SK-N-SH (cell line): Measurements from ENCODE around the gene MVP. TPM values are rescaled to one million over a fixed set of nuclear protein-coding genes. Genes with fewer than 3 reads are reported as not detected.

Experiments
- CTCF ChIA-PET: fragments of 300-600, 350-600 bp; formaldehyde crosslinking; extraction: SDS; loops from one replicate; lab custom pipeline; 2021; lab: Yijun Ruan, JAX
- POLR2A ChIA-PET: fragments of 350-600 bp; sonication (Branson Sonifier 250); formaldehyde crosslinking; extraction: SDS; loops from one replicate; lab custom pipeline; 2020; ENCODE audit warnings: antibody characterized with exemption, inconsistent platforms; lab: Yijun Ruan, JAX
- DNase-seq: peaks from one replicate; pipeline ENCODE4 v3.0.0; 2012
- H2AFZ ChIP-seq: fragments of 200-600 bp; sonication (generic); 2 replicates; pipeline ENCODE4 v1.8.1; 2016; ENCODE audit warnings: antibody characterized with exemption, mild to moderate bottlenecking, low read depth
- H3F3A ChIP-seq: fragments of 200-600 bp; sonication (generic); replicated peaks from 2 replicates; pipeline ENCODE3; 2016; ENCODE audit warnings: antibody characterized with exemption, mild to moderate bottlenecking; ENCODE audit not compliant: insufficient read depth
- H3K27ac ChIP-seq, 2 experiments: fragments of 200-500 bp in 1 of 2; fragments of 200-600 bp in 1 of 2; sonication (Bioruptor generic) in 1 of 2; sonication (generic), shearing (Covaris generic) in 1 of 2; 2 replicates each; pipeline versions ENCODE4 v1.5.1 to v1.6.1; 2014 to 2016; ENCODE audit warnings: low read depth in 2 of 2, inconsistent platforms in 1 of 2, low read length in 1 of 2, mild to moderate bottlenecking in 1 of 2, mixed read lengths in 1 of 2
- H3K27me3 ChIP-seq: fragments of 200-600 bp; sonication (generic), shearing (Covaris generic); 2 replicates; pipeline ENCODE4 v1.6.1; 2016; ENCODE audit warnings: mixed run types; ENCODE audit not compliant: insufficient read depth
- H3K36me3 ChIP-seq, 2 experiments: fragments of 200-500 bp in 1 of 2; fragments of 200-600 bp in 1 of 2; sonication (Bioruptor generic) in 1 of 2; sonication (generic) in 1 of 2; replicated peaks in 1 of 2; 2 replicates each; pipeline versions ENCODE3 to v1.5.1; 2014 to 2016; ENCODE audit warnings: low read length in 1 of 2, mild to moderate bottlenecking in 1 of 2; ENCODE audit not compliant: insufficient read depth in 2 of 2, control insufficient read depth in 1 of 2
- H3K4me1 ChIP-seq, 2 experiments: fragments of 200-500 bp in 1 of 2; fragments of 200-600 bp in 1 of 2; sonication (Bioruptor generic) in 1 of 2; sonication (generic), shearing (Covaris generic) in 1 of 2; 2 replicates each; pipeline versions ENCODE4 v1.5.1 to v1.6.1; 2014 to 2016; ENCODE audit warnings: low read depth in 1 of 2, low read length in 1 of 2, mixed run types in 1 of 2; ENCODE audit not compliant: insufficient read depth in 2 of 2, control insufficient read depth in 1 of 2
- H3K4me2 ChIP-seq: fragments of 200-600 bp; sonication (generic), shearing (Covaris generic); 2 replicates; pipeline ENCODE4 v1.6.1; 2017; ENCODE audit warnings: mixed run types
- H3K4me3 ChIP-seq, 2 experiments: fragments of 200-500 bp in 1 of 2; fragments of 200-600 bp in 1 of 2; sonication (Bioruptor generic) in 1 of 2; sonication (generic), shearing (Covaris generic) in 1 of 2; 2 replicates each; pipeline versions ENCODE4 v1.5.1 to v1.8.1; 2014 to 2016; ENCODE audit warnings: low read depth in 2 of 2, inconsistent platforms in 1 of 2, low read length in 1 of 2, mild to moderate bottlenecking in 1 of 2, mixed read lengths in 1 of 2, moderate library complexity in 1 of 2
- H3K79me2 ChIP-seq: fragments of 200-600 bp; sonication (generic); 2 replicates; pipeline ENCODE4 v1.8.1; 2017; ENCODE audit warnings: mild to moderate bottlenecking; ENCODE audit not compliant: insufficient read depth
- H3K9ac ChIP-seq: fragments of 200-600 bp; sonication (generic); 2 replicates; pipeline ENCODE4 v1.6.1; 2017; ENCODE audit warnings: mixed run types
- H3K9me2 ChIP-seq: fragments of 200-600 bp; sonication (generic); 2 replicates; pipeline ENCODE4 v1.6.1; 2017; ENCODE audit warnings: mixed run types
- H3K9me3 ChIP-seq: fragments of 200-600 bp; sonication (generic); 2 replicates; pipeline ENCODE4 v1.6.1; 2017; ENCODE audit warnings: mixed run types, mild to moderate bottlenecking, moderate library complexity
- H4K20me1 ChIP-seq: fragments of 200-600 bp; sonication (generic); 2 replicates; pipeline ENCODE4 v1.6.1; 2017; ENCODE audit warnings: mild to moderate bottlenecking, mixed run types; ENCODE audit not compliant: insufficient read depth
- EP300 ChIP-seq, 2 experiments: IDR thresholded peaks; 2 replicates each; pipeline versions ENCODE4 v1.4.0 to v1.6.1; 2012; ENCODE audit warnings: borderline replicate concordance in 1 of 2, low read depth in 1 of 2, low read length in 1 of 2
- FOSL2 ChIP-seq: IDR thresholded peaks from 2 replicates; pipeline ENCODE4 v1.4.0; 2012; ENCODE audit warnings: low read depth, mild to moderate bottlenecking, moderate library complexity, borderline replicate concordance
- FOXJ3 ChIP-seq: sonication (generic); formaldehyde crosslinking; IDR thresholded peaks from 2 replicates; pipeline ENCODE4 v1.5.1; 2020; ENCODE audit warnings: mild to moderate bottlenecking, missing genetic modification reagents
- IRF3 ChIP-seq: fragments of 150-350 bp; IDR thresholded peaks from 2 replicates; pipeline ENCODE4 v1.6.1; 2016; ENCODE audit warnings: mild to moderate bottlenecking, low read depth, low read length
- JUND ChIP-seq: IDR thresholded peaks from 2 replicates; pipeline ENCODE4 v1.4.0; 2012
- MAX ChIP-seq: IDR thresholded peaks from 2 replicates; pipeline ENCODE4 v1.4.0; 2012; ENCODE audit warnings: low read depth
- MEF2A ChIP-seq: IDR thresholded peaks from 2 replicates; pipeline ENCODE4 v1.4.0; 2012; ENCODE audit warnings: low read depth, borderline replicate concordance
- POLR2AphosphoS5 ChIP-seq: IDR thresholded peaks from 2 replicates; pipeline ENCODE4 v1.6.1; 2012; ENCODE audit warnings: low read depth, low read length
- REST ChIP-seq: IDR thresholded peaks from 2 replicates; pipeline ENCODE4 v1.6.1; 2012; ENCODE audit warnings: mild to moderate bottlenecking, low read depth, low read length, moderate library complexity
- SIN3A ChIP-seq: IDR thresholded peaks from 2 replicates; pipeline ENCODE4 v1.6.1; 2012; ENCODE audit warnings: low read depth, mild to moderate bottlenecking, low read length, moderate library complexity, borderline replicate concordance
- TCF12 ChIP-seq: IDR thresholded peaks from 2 replicates; pipeline ENCODE4 v1.4.0; 2012
- TEAD4 ChIP-seq: IDR thresholded peaks from 2 replicates; pipeline ENCODE4 v1.4.0; 2012; ENCODE audit warnings: mild to moderate bottlenecking, borderline replicate concordance; ENCODE audit not compliant: insufficient read depth
- whole genome bisulfite sequencing: methylation state at CpG from one replicate; pipeline ENCODE4 v1.1.6; 2017; ENCODE audit warnings: low lambda C conversion rate; 5-methylcytosine and 5-hydroxymethylcytosine counted together
- polyA plus RNA-seq, 3 experiments: library from polyadenylated mRNA; depleted of rRNA; stranded (reverse); fragments of >200 nt; gene quantifications; 2 replicates each; pipeline ENCODE4 v1.2.3, GENCODE V29; 2012

Gene MVP
- polyA plus RNA-seq, 1 of the 3 experiments (the other 2 are of a cell fraction): 222 TPM

- Histone ChIP-seq H3K9me3 (no peaks in the 10 kb centered on the region), H3K4me1 (peaks cover 36 to 41% of the 10 kb centered on the region in 2 experiments; a peak in 3 of 4 replicates), H3K9me2 (no peaks in the 10 kb centered on the region), H3K27me3 (no peaks in the 10 kb centered on the region), H3K4me3 (peak overlapping the region; percentile 59 to 93; a peak in 3 of 4 replicates), H2AFZ (no peak overlapping the region), H3K36me3 (peaks cover 6 to 19% of the 10 kb centered on the region in 2 experiments), H4K20me1 (no peaks in the 10 kb centered on the region), H3F3A (peaks cover 58% of the 10 kb centered on the region), H3K9ac (peak overlapping the region; percentile 72), H3K27ac (peak overlapping the region; percentile 44 to 97), H3K79me2 (peaks cover 86% of the 10 kb centered on the region), H3K4me2 (peak overlapping the region; percentile 86)
- TF ChIP-seq MEF2A (no peak), TCF12 (0 out of 2 replicates have a peak, but pooled peaks have one; percentile 47), FOSL2 (peak; percentile 61; the same call in 1 of the 2 replicates), MAX (0 out of 2 replicates have a peak, but pooled peaks have one; percentile 30), FOXJ3 (CRISPR knock-in tag) (no peak), TEAD4 (no peak), EP300 (IDR thresholded peaks at IDR 0.05; ENCODE audit: borderline replicate concordance in 1 of 2, low read depth in 1 of 2, low read length in 1 of 2) (0 out of 4 replicates have a peak, but pooled peaks of 1 of the 2 experiments have one; percentile 5), SIN3A (0 out of 2 replicates have a peak, but pooled peaks have one; percentile 41), IRF3 (no peak), POLR2AphosphoS5 (no peak), JUND (peak; percentile 50; the same call in 1 of the 2 replicates), REST (0 out of 2 replicates have a peak, but pooled peaks have one; percentile 5)
- CTCF ChIA-PET: interaction anchor here (1.0 to 14.0 kb wide), 2 partner anchors 25 to 229 kb away, joined by 3 to 129 read pairs; no protein-coding TSS in a partner anchor
- 47% methylated on average over 4 of the region's 7 CpGs for WGBS
- DNase-seq: no peak
- POLR2A ChIA-PET: interaction anchor here (0.8 kb wide), 1 partner anchor 27 kb away, joined by 3 read pairs; no protein-coding TSS in a partner anchor
Observed at GRCh38 chr16:29821643-29822115, 1.4 kb downstream of the MVP start.
